GM12875 (cell line): ENCODE measurements around the gene DLG1.

Experiments
- H3K4me3 ChIP-seq: one replicate; pipeline ENCODE4 v1.5.1; 2011; ENCODE audit warnings: low read depth, low read length, control low read depth
- TF ChIP-seq, protein P1 (sequence below): IDR thresholded peaks from 2 replicates; pipeline ENCODE4 v1.5.1; 2011; ENCODE audit warnings: low read depth, mild to moderate bottlenecking, control low read depth, inconsistent platforms, low read length, moderate library complexity, borderline replicate concordance; ENCODE audit not compliant: insufficient read depth

DLG1 gene

DNA sequence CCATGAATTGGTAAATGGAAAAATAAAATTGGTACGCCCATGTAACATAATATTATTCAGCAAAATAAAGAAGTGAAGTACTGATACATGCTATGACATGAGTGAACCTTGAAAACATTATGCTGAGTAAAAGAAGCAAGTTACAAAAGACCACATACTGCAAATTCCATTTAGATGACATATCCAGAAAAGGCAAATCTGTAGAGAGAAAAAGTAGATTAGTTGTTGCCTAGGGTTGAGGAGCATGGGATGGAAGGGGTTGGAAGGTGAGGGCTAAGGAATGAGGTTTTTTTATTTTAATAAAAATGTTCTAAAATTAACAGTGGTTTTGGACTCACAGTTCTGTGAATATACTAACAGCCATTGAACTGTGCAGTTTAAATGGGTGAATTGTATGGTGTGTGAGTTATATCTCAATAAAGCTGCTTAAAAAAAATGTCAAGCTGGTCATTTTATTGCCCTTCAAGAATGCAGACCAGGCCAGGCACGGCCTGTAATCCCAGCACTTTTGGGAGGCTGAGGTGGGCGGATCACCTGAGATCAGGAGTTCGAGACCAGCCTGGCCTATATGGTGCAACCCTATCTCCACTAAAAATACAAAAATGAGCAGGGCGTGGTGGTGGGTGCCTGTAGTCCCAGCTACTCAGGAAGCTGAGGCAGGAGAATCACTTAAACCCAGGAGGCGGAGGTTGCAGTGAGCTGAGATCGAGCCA is 8.1 kb upstream of the DLG1 start:
- no peak overlapping the region for H3K4me3 ChIP-seq
- TF ChIP-seq, protein P1, sequence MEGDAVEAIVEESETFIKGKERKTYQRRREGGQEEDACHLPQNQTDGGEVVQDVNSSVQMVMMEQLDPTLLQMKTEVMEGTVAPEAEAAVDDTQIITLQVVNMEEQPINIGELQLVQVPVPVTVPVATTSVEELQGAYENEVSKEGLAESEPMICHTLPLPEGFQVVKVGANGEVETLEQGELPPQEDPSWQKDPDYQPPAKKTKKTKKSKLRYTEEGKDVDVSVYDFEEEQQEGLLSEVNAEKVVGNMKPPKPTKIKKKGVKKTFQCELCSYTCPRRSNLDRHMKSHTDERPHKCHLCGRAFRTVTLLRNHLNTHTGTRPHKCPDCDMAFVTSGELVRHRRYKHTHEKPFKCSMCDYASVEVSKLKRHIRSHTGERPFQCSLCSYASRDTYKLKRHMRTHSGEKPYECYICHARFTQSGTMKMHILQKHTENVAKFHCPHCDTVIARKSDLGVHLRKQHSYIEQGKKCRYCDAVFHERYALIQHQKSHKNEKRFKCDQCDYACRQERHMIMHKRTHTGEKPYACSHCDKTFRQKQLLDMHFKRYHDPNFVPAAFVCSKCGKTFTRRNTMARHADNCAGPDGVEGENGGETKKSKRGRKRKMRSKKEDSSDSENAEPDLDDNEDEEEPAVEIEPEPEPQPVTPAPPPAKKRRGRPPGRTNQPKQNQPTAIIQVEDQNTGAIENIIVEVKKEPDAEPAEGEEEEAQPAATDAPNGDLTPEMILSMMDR = no peak

DNA sequence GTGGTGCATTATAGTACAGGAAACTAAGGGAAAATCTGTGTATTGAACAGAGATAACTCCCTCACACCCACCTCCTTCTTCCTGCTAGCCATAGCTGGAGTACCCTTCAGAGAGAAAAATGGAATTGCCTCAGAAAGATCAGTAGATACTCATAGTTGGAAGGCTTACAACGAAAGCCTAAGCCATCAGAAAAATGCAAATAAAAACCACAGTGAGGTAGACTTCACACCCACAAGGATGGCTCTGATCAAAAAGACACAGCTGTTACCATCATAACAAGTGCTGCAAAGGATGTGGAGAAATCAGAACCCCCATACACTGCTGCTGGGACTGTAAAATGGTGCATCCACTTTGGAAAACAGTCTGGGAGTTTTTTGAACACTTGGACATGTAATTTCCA is 7.4 kb upstream of the DLG1 start:
- TF ChIP-seq, protein P1 = no peak

DNA sequence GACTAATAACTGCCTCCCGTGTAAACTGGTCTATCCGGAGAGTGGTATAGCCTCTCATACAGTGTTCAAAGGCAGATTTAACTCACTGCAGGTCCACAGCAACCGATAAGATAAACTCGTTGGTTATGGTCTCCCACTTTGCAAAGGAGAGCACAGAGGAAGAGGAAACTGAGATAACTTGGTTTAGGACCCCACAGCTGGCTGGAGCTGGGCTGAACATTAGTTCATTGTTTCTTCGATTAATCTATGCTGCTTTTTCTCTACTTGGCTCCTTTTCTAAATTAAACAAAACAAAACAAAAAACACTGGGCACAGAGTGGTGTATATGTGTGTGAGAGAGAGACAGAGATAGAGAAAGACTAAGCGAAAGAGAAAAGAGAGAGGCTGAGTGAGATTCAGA is 5.0 kb upstream of the DLG1 start:
- no peak overlapping the region for H3K4me3 ChIP-seq
- TF ChIP-seq, protein P1 = no peak

More for the DNA sequence above, 7.4 kb upstream of the DLG1 start:
- no peak overlapping the region for H3K4me3 ChIP-seq

DNA sequence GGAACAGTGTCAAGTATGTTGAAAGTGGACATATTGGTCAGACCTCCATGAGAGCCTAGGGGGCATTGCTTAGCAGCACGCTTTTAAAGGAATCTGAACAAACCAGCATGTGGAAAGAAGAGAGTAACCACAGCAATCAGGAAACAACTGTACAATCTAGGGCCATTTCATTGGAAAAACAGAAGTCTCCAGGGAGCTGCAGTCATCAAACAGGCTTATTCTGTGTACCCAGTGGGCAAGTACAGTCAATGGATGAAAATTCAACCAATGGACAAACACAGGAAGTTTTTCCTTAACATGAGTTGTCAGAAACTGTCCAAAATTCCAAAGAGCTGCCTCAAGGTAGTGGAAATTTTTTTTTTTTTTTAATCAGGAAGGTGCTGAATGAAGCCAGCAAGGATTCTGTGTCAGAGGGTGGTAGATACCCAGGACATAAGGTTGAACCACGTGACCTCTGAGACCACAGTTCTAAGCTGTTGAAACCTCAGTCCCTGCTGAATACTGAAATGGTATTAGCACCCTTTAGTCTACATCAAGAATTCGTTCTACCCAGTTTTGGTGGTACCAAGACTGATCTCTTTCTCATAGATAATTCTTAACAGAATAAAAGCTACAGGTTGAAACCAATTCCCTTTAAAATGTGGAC is 4.4 kb upstream of the DLG1 start:
- H3K4me3 ChIP-seq = no peak overlapping the region
- TF ChIP-seq, protein P1 = no peak

DNA sequence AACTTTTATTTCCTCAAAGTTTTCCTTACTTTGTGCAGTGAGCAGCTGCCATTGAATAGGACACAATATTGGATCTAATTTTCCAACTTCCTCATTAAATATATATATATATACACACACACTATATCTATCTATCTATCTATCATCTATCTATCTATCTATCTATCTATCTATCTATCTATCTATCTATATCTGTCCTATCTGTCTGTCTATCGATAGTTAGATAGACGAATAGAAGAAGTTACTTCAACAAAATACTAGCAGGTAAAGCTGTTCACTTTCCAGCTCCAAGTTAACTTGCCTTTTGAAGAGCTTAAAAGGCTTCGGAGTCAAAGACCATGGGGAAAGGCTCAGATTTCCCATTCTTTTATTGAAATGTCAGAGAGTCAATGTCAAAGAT is 3.6 kb upstream of the DLG1 start:
- H3K4me3 ChIP-seq = no peak overlapping the region
- TF ChIP-seq, protein P1 = no peak

DNA sequence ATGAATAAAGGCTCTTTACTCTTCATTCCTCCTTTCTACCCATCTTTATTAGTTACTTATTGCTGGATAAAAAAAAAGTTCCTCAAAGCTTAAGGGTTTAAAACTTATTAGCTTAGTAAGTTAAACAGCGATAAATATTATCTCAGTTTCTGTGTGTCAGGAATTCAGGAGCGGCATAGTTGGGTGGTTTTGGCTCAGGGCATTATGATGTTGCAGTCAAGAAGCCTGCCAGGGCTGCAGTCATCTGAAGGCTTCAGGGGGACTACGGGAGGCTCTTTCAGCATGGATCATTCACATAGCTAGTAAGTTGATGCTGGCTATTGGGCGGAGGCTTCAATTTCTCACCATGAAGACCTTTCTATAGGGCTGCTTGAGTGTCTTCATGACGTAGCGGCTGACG is 1.9 kb upstream of the DLG1 start:
- TF ChIP-seq, protein P1 = no peak
- no peak overlapping the region for H3K4me3 ChIP-seq
